SU-DHL-6 (cell line): ENCODE measurements around the gene SCRG1.

Experiments
- H2AFZ ChIP-seq: fragments of 200-600 bp; sonication (generic); 2 replicates; pipeline ENCODE4 v1.6.1; 2014; ENCODE audit warnings: low read depth, mild to moderate bottlenecking, moderate library complexity, mixed read lengths, antibody characterized with exemption, low read length; ENCODE audit not compliant: severe bottlenecking
- H3F3A ChIP-seq: fragments of 200-600 bp; shearing (Covaris generic); 2 replicates; pipeline ENCODE4 v1.6.0; 2016; ENCODE audit warnings: antibody characterized with exemption, mild to moderate bottlenecking; ENCODE audit not compliant: insufficient read depth
- H3K27ac ChIP-seq: fragments of 200-600 bp; sonication (generic); 2 replicates; pipeline ENCODE4 v1.5.1; 2016; ENCODE audit warnings: low read depth, mild to moderate bottlenecking, low read length, moderate library complexity, mixed read lengths
- H3K27me3 ChIP-seq: fragments of 200-600 bp; sonication (generic), shearing (Covaris generic); 2 replicates; pipeline ENCODE4 v1.6.0; 2014; ENCODE audit warnings: mild to moderate bottlenecking, low read length
- H3K36me3 ChIP-seq: fragments of 200-600 bp; sonication (generic); 2 replicates; pipeline ENCODE4 v1.6.1; 2014; ENCODE audit warnings: mild to moderate bottlenecking, low read length, mixed read lengths
- H3K4me2 ChIP-seq: fragments of 300-600, 200-600 bp; shearing (Covaris generic), sonication (generic); 2 replicates; pipeline ENCODE4 v1.6.0; 2014; ENCODE audit warnings: low read length, low read depth, mild to moderate bottlenecking; ENCODE audit not compliant: poor library complexity, severe bottlenecking
- H3K4me3 ChIP-seq: fragments of 200-600 bp; sonication (generic); 2 replicates; pipeline ENCODE4 v1.5.1; 2014; ENCODE audit warnings: antibody characterized with exemption, low read length, mild to moderate bottlenecking, mixed read lengths; ENCODE audit not compliant: insufficient read depth, poor library complexity, severe bottlenecking
- H3K79me2 ChIP-seq: fragments of 200-600 bp; sonication (generic); 2 replicates; pipeline ENCODE4 v1.6.1; 2014; ENCODE audit warnings: mild to moderate bottlenecking, low read length, moderate library complexity; ENCODE audit not compliant: insufficient read depth
- H3K9ac ChIP-seq: fragments of 200-600 bp; sonication (generic); 2 replicates; pipeline ENCODE4 v1.7.0; 2014; ENCODE audit warnings: mild to moderate bottlenecking, low read length
- H3K9me2 ChIP-seq: fragments of 200-600 bp; sonication (generic); replicated peaks from 2 replicates; pipeline ENCODE4 v1.6.1; 2014; ENCODE audit warnings: low read length; ENCODE audit not compliant: insufficient read depth
- H3K9me3 ChIP-seq: fragments of 200-600 bp; sonication (generic); 2 replicates; pipeline ENCODE4 v1.6.1; 2014; ENCODE audit warnings: low read length, mixed read lengths; ENCODE audit not compliant: insufficient read depth
- H4K20me1 ChIP-seq: fragments of 200-600 bp; sonication (generic); 2 replicates; pipeline ENCODE4 v1.6.1; 2014; ENCODE audit warnings: low read depth, mild to moderate bottlenecking, antibody characterized with exemption, low read length, moderate library complexity, mixed read lengths
- CTCF ChIP-seq: fragments of 200-600 bp; sonication (generic); IDR thresholded peaks from one replicate; pipeline ENCODE4 v1.5.1; 2017; ENCODE audit warnings: antibody characterized with exemption, mild to moderate bottlenecking, low read length, moderate library complexity; ENCODE audit not compliant: insufficient read depth, poor library complexity, severe bottlenecking
- EZH2phosphoT487 ChIP-seq: fragments of 200-600 bp; sonication (generic), shearing (Covaris generic); conservative IDR thresholded peaks from 2 replicates; pipeline ENCODE4 v1.6.1; 2018; ENCODE audit warnings: mild to moderate bottlenecking, antibody characterized with exemption, low read length, moderate library complexity, mixed read lengths

Gene SCRG1

GRCh38 chr4:173337463-173337862 is 61.5 kb downstream of the SCRG1 start:
- Histone ChIP-seq H3K4me3 (no peak overlapping the region), H3K36me3 (peaks cover 10% of the 10 kb centered on the region), H2AFZ (no peak overlapping the region), H3F3A (peaks cover 25% of the 10 kb centered on the region), H3K79me2 (peaks cover 27% of the 10 kb centered on the region), H3K4me2 (no peak overlapping the region), H3K27me3 (no peaks in the 10 kb centered on the region), H3K27ac (no peak overlapping the region), H3K9me2 (no peaks in the 10 kb centered on the region), H3K9ac (no peak overlapping the region), H3K9me3 (no peaks in the 10 kb centered on the region), H4K20me1 (peaks cover 3% of the 10 kb centered on the region; the same call in 1 of the 2 replicates)
- TF ChIP-seq CTCF = no peak
- no peak for TF ChIP-seq EZH2phosphoT487

- Histone ChIP-seq H3F3A (peaks cover 46% of the 10 kb centered on the region), H3K27me3 (no peaks in the 10 kb centered on the region), H3K27ac (peak overlapping the region; percentile 87), H3K9me3 (no peaks in the 10 kb centered on the region), H3K4me3 (peak overlapping the region; percentile 88), H3K4me2 (peak overlapping the region; percentile 86), H4K20me1 (peaks cover 21% of the 10 kb centered on the region; the same call in 1 of the 2 replicates), H2AFZ (peak overlapping the region; percentile 73), H3K79me2 (peaks cover 39% of the 10 kb centered on the region), H3K9ac (peak overlapping the region; percentile 98), H3K36me3 (peaks cover 31% of the 10 kb centered on the region), H3K9me2 (no peaks in the 10 kb centered on the region)
- TF ChIP-seq EZH2phosphoT487 = no peak
- no peak for TF ChIP-seq CTCF
Measured at GRCh38 chr4:173334891-173335752, 63.8 kb downstream of the SCRG1 start.
